HepG2 (cell line): ENCODE data around the gene SAC3D1. TPM values are rescaled to one million over a fixed set of nuclear protein-coding genes. Genes with fewer than 3 reads are reported as not detected.

Experiments
- ETS1 ChIP-seq: sonication (generic); formaldehyde crosslinking; IDR thresholded peaks from 2 replicates; pipeline ENCODE4 v1.4.0; 2020; ENCODE audit warnings: missing genetic modification reagents
- MAFG ChIP-seq: sonication (generic); formaldehyde crosslinking; IDR thresholded peaks from 2 replicates; pipeline ENCODE4 v1.5.1; 2020; ENCODE audit warnings: mild to moderate bottlenecking, missing genetic modification reagents
- MTERF4 ChIP-seq: sonication (generic); formaldehyde crosslinking; IDR thresholded peaks from 2 replicates; pipeline ENCODE4 v1.8.0; 2023; ENCODE audit warnings: mild to moderate bottlenecking, missing genetic modification reagents
- PBX2 ChIP-seq: IDR thresholded peaks from 2 replicates; pipeline ENCODE4 v1.6.1; 2016; ENCODE audit warnings: control low read depth
- RELA ChIP-seq: sonication (generic); formaldehyde crosslinking; IDR thresholded peaks from 2 replicates; pipeline ENCODE4 v1.4.0; 2020; ENCODE audit warnings: missing genetic modification reagents
- REST ChIP-seq, 2 experiments: IDR thresholded peaks; 2 replicates each; pipeline ENCODE4 v1.6.1; 2011 to 2012; ENCODE audit warnings: low read length in 2 of 2, borderline replicate concordance in 1 of 2, low read depth in 1 of 2, mild to moderate bottlenecking in 1 of 2, moderate library complexity in 1 of 2
- TFE3 ChIP-seq: IDR thresholded peaks from 2 replicates; pipeline ENCODE4 v1.6.1; 2016
- ZNF317 ChIP-seq: sonication (generic); formaldehyde crosslinking; IDR thresholded peaks from 2 replicates; pipeline ENCODE4 v1.5.0; 2020; ENCODE audit warnings: mild to moderate bottlenecking, missing genetic modification reagents
- ZNF513 ChIP-seq: sonication (generic); formaldehyde crosslinking; conservative IDR thresholded peaks from 2 replicates; pipeline ENCODE4 v1.5.0; 2020; ENCODE audit warnings: missing genetic modification reagents
- ZNF788 ChIP-seq: sonication (generic); formaldehyde crosslinking; IDR thresholded peaks from 2 replicates; pipeline ENCODE4 v1.5.0; 2020; ENCODE audit warnings: mild to moderate bottlenecking, missing genetic modification reagents, borderline replicate concordance
- polyA plus RNA-seq, 8 experiments: library from polyadenylated mRNA; depleted of rRNA in 3 of 8; stranded (reverse) in 7 of 8; unstranded in 1 of 8; fragments of >200 nt; fragmentation: Illumina TruSeq in 4 of 8; extraction: Trizol in 4 of 8; gene quantifications; 2 replicates each; pipeline versions ENCODE4 v1.2.1 to v1.2.3, GENCODE V29; 2011 to 2016; ENCODE audit warnings: low read depth in 4 of 8, missing spikeins in 1 of 8, mixed read lengths in 1 of 8; ENCODE audit not compliant: insufficient read depth in 1 of 8
- total RNA-seq, 5 experiments: library from RNA; depleted of rRNA; stranded (reverse); fragments of >200 nt; fragmentation: Illumina TruSeq; extraction: Trizol; gene quantifications; 2 replicates each; pipeline ENCODE4 v1.2.3, GENCODE V29; 2016; ENCODE audit warnings: low read depth in 1 of 5

The SAC3D1 gene
- total and polyA plus RNA-seq, 2 of the 13 experiments (the other 11 are each of a cell fraction or from before 2014, with no cell fraction given) = 7.4 to 36.3 TPM

GRCh38 chr11:65027213-65028067, 13.6 kb upstream of the SAC3D1 start, which contains the start of gene SNX15 (continued):
- TF ChIP-seq ZNF513 (CRISPR knock-in tag) = no peak
- TF ChIP-seq MAFG (CRISPR knock-in tag) = no peak
- no peak for TF ChIP-seq MTERF4 (CRISPR knock-in tag)
- TF ChIP-seq PBX2 (CRISPR knock-in tag) = no peak
- peak; percentile 87; the same call in 1 of the 2 replicates for TF ChIP-seq ZNF317 (CRISPR knock-in tag)
- no peak for TF ChIP-seq REST (IDR thresholded peaks at IDR 0.05; ENCODE audit: borderline replicate concordance in 1 of 2, low read depth in 1 of 2, low read length in 2 of 2)
- 0 out of 2 replicates have a peak, but pooled peaks have one; percentile 37 for TF ChIP-seq ETS1
- TF ChIP-seq TFE3 (CRISPR knock-in tag) = peak; percentile 39; the same call in 1 of the 2 replicates
- no peak for TF ChIP-seq RELA (CRISPR knock-in tag)
- TF ChIP-seq ZNF788 (CRISPR knock-in tag) = peak; percentile 59; the same call in 1 of the 2 replicates
